Immature natural killer cell (primary cell): ENCODE results near the gene TRMT1. TPM values are rescaled to one million over a fixed set of nuclear protein-coding genes. Genes with fewer than 3 reads are reported as not detected.
A peak's percentile ranks its signal among the peaks of the same experiment; 100 is the strongest.

Experiments
- DNase-seq, 3 donors: peaks; one replicate each; pipeline ENCODE4 v3.0.0; 2022; ENCODE audit warnings: mixed read lengths in 1 of 3
- H3K27ac Mint-ChIP-seq, 6 donors: one replicate each; pipeline ENCODE4 v1.8.0; 2020; ENCODE audit warnings: mixed read lengths in 6 of 6, mild to moderate bottlenecking in 5 of 6, inconsistent platforms in 4 of 6, moderate library complexity in 3 of 6
- H3K27me3 Mint-ChIP-seq, 3 donors: one replicate each; pipeline ENCODE4 v1.8.0; 2020 to 2021; ENCODE audit warnings: low read depth in 3 of 3, mild to moderate bottlenecking in 3 of 3, mixed read lengths in 3 of 3, moderate library complexity in 3 of 3, inconsistent platforms in 1 of 3
- H3K36me3 Mint-ChIP-seq, 3 donors: one replicate each; pipeline ENCODE4 v1.8.0; 2020; ENCODE audit warnings: mixed read lengths in 3 of 3, inconsistent platforms in 2 of 3, mild to moderate bottlenecking in 2 of 3
- H3K4me1 Mint-ChIP-seq, 2 donors: one replicate each; pipeline ENCODE4 v1.8.0; 2020; ENCODE audit warnings: inconsistent platforms in 2 of 2, mild to moderate bottlenecking in 2 of 2, mixed read lengths in 2 of 2, moderate library complexity in 1 of 2
- H3K4me3 Mint-ChIP-seq, 5 donors: one replicate each; pipeline ENCODE4 v1.8.0; 2020; ENCODE audit warnings: mild to moderate bottlenecking in 5 of 5, mixed read lengths in 5 of 5, inconsistent platforms in 3 of 5, moderate library complexity in 3 of 5
- H3K9me3 Mint-ChIP-seq, 6 donors: one replicate each; pipeline ENCODE4 v1.8.0; 2020; ENCODE audit warnings: mild to moderate bottlenecking in 6 of 6, mixed read lengths in 6 of 6, inconsistent platforms in 4 of 6, moderate library complexity in 3 of 6
- polyA plus RNA-seq, 3 donors: library from polyadenylated mRNA; unstranded; fragments of 300-500 nt; fragmentation: Illumina TruSeq; gene quantifications; one replicate each; pipeline ENCODE4 v1.2.3, GENCODE V29; 2021

The TRMT1 gene
- polyA plus RNA-seq, 3 donors from 2014 or later: 13.2 to 16.5 (median 16.3) TPM

GRCh38 chr19:13069415-13070359 is 46.9 kb downstream of the TRMT1 start:
- H3K4me3 Mint-ChIP-seq: no peak overlapping the region
- peaks cover 7 to 9% (median 9%) of the 10 kb centered on the region in 3 donors for H3K27me3 Mint-ChIP-seq
- no peak for DNase-seq
- H3K4me1 Mint-ChIP-seq: no peaks in the 10 kb centered on the region
- H3K9me3 Mint-ChIP-seq: no peaks in the 10 kb centered on the region
- H3K36me3 Mint-ChIP-seq: no peaks in the 10 kb centered on the region
- no peak overlapping the region for H3K27ac Mint-ChIP-seq

DNA sequence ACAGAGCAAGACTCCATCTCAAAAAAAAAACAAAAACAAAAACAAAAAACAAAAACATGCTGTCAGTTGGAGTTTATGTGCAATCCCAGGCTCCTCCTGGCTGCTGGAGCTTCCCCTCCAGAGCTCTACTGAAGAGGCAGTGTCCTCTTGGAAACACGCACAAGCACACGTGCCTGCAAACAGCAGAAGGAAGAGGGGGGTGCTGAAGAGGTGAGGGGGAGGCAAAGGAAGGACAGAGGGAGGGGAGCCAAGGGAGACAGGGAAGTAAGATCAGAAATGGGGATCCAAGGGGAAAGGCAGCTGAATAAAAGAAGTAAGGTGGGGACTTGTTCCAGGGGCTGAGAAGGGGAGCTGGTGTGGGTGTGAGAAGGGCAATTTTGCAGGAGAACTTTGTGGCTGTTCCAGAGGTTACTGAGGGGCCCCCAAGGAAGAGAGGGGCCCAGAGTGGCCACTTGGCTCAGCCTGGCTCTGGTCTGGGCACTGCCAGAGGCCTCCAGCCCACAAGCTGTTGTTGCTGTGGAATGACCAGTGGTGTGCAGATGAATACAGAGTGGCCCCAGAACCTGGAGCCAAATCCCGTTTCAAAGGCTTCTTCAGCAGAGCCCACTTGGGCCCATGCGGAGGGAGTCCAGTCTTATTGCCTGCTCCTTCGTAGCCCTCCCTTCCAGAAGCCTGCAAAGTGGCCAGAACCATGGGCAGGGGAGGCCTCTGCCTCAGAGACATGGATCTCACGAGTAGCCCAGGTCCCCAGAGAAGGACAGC is 48.3 kb downstream of the TRMT1 start:
- H3K4me3 Mint-ChIP-seq: no peak overlapping the region

DNA sequence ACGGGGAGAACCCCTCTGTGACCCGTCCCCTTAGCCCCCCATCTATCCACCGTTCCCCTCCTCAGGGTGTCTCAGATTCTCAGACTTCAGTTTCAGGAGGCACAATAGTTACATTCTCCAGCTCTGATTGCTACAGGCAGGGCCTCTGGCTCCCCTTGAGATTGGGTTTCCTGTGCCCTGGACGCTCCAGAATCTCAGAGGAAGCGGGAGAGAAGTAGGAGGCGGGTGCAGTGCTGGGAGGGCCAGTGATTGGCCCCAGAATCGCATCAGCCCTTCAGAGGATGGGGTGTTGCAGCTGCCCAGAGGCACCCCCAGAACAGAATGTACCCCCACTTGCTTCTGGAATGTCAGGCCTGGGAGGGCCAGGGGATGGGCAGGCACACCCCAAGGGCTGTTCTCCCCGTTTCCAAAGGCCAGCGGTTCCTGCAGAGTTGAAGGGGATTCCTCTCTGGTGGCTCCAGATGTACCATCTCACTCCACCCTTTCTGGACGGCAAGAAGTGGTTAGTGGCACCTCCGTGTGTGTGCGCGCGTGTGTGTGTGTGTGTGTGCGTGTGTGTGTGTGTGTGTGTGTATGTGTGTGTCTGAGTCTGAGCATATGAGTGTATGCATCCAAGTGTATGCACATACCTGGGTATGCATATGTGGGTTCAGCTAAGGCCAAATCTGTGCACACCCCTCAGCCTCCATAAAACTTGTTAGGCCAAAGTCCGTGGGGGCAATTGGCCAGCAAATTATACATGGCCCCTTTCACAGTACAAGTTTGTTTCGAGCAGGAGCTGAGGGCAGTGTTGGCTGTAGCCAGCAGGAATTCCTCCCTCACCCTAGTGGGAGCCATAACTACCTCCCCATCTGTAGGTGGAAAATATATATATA is 49.4 kb downstream of the TRMT1 start:
- no peaks in the 10 kb centered on the region for H3K4me1 Mint-ChIP-seq
- DNase-seq: no peak
- peaks cover 5 to 12% (median 8%) of the 10 kb centered on the region in 3 donors for H3K27me3 Mint-ChIP-seq
- H3K27ac Mint-ChIP-seq: no peak overlapping the region
- no peaks in the 10 kb centered on the region for H3K36me3 Mint-ChIP-seq
- no peaks in the 10 kb centered on the region for H3K9me3 Mint-ChIP-seq
- no peak overlapping the region for H3K4me3 Mint-ChIP-seq

More for the DNA sequence above, 48.3 kb downstream of the TRMT1 start:
- Mint-ChIP-seq H3K27me3 (peaks cover 6 to 10% (median 7%) of the 10 kb centered on the region in 3 donors), H3K4me1 (no peaks in the 10 kb centered on the region), H3K27ac (no peak overlapping the region), H3K36me3 (no peaks in the 10 kb centered on the region), H3K9me3 (no peaks in the 10 kb centered on the region)
- DNase-seq: no peak

GRCh38 chr19:13066226-13066625 is 50.3 kb downstream of the TRMT1 start:
- no peaks in the 10 kb centered on the region for H3K36me3 Mint-ChIP-seq
- no peaks in the 10 kb centered on the region for H3K9me3 Mint-ChIP-seq
- no peak overlapping the region for H3K27ac Mint-ChIP-seq
- H3K27me3 Mint-ChIP-seq: peaks cover 5 to 12% (median 8%) of the 10 kb centered on the region in 3 donors
- no peak overlapping the region for H3K4me3 Mint-ChIP-seq
- DNase-seq: no peak
- H3K4me1 Mint-ChIP-seq: peaks cover 3 to 5% of the 10 kb centered on the region in 2 donors

- DNase-seq: no peak
- Mint-ChIP-seq H3K4me3 (no peak overlapping the region), H3K27me3 (peaks cover 7 to 10% (median 9%) of the 10 kb centered on the region in 3 donors), H3K4me1 (peaks cover 9 to 13% of the 10 kb centered on the region in 2 donors), H3K27ac (no peak overlapping the region), H3K9me3 (no peaks in the 10 kb centered on the region), H3K36me3 (no peaks in the 10 kb centered on the region)
These were observed 52.4 kb downstream of the TRMT1 start for GRCh38 chr19:13064092-13064489.

DNA sequence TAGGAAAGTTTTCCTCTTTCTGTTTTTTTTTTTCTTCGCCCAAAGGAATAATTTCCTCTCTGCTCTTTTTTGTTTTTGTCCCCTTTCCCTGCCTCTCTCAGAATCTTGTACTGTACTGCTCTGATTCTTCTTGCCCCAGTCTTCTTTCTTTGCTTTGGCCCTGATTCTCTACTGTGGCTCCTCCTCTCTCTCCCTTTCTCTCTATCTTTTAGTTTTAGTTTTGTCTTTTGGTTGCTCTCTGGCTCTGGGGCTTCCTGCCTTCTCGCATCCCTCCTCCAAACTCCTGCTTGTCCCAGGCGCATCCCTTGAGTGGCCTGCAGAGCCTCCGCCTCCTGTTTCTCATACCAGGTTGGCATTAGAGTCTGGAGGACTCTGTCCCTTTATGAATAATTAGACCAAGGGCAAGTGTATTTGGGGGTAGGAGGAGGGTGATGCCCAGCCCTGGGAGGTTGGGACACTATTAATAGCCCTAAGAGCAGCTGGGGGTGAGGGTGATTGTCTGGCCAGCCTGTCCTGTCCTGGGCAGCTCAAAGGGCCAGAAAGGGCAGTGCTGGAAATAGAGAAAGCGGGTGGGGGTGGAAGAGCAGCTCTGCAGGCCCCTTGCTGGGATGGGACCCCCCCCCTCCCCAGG is 53.0 kb downstream of the TRMT1 start:
- DNase-seq: no peak
- no peak overlapping the region for H3K4me3 Mint-ChIP-seq
- H3K36me3 Mint-ChIP-seq: no peaks in the 10 kb centered on the region
- H3K9me3 Mint-ChIP-seq: no peaks in the 10 kb centered on the region
- H3K4me1 Mint-ChIP-seq: peaks cover 9 to 13% of the 10 kb centered on the region in 2 donors
- peak overlapping the region in 1 of 6 donors; percentile 68 for H3K27ac Mint-ChIP-seq
- H3K27me3 Mint-ChIP-seq: peaks cover 7 to 10% (median 10%) of the 10 kb centered on the region in 3 donors

DNA sequence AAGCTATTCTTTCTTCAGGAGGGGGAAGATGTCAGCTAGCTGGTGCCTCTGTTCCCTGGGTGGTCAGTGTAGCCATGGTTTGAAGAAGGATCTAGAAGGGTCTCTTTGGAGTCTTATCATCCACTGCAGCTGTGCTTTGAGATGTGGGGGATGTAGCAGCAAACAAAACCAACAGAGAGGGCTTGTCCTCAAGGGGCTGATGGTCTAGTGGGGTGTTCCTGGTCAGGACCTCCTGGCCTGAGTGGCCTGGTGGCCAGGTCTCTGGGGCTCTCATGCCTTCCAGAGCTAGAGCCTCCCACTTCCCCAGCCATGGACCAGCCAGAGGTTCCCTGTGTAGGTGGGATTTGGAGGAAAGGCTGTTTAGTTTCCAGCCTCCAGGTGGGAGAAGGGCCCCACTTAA is 54.2 kb downstream of the TRMT1 start:
- Mint-ChIP-seq H3K4me1 (peaks cover 9 to 13% of the 10 kb centered on the region in 2 donors), H3K36me3 (no peaks in the 10 kb centered on the region), H3K9me3 (no peaks in the 10 kb centered on the region), H3K27ac (peak overlapping the region in 1 of 6 donors; percentile 45), H3K27me3 (peaks cover 9 to 10% (median 10%) of the 10 kb centered on the region in 3 donors), H3K4me3 (no peak overlapping the region)
- DNase-seq: no peak

DNA sequence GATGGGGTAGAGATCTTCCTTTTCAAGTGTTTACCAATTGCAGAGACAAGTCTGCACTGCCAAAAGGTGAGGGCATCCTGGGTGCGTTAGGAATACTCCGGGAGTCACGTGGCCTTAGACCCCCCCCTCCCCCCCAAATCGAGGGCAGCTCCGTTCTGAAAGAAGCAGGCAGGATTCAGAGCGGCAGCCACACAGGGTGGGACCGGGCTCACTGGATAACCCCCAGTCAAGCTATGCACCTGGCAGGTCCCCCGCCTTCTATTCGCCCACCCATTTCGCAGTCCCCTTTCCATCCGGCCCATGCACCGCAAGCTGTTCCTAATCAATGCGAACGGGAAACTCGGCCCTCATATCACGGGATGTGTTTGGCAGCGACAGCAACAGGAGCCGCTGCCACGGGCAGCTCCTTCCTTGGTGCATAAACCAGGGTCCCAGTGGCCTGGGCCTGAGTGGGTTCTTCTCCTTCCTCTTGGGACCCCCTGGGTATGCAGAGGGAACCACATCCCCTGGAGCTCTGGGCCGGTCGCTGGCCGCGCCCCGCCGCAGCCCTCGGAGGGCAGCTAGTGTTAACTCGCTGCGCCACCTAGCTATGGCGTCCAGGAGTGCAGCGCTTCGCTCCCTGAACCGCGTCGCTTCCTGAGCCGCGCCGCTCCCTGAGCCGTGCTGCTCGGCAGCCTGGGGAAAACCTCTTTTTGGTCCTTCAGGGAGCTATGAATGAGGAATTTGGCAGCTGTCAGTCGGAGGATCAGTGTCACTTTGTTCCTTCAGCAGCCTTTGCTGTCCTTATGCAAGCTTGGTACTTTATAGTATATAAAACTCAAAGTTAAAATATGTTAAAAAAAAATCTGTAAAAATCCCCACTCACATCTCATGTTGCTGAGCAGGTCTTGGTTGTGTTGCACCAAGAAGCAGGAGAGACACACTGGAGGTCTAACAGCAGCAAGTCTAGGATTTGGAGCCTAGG is 55.3 kb downstream of the TRMT1 start:
- no peaks in the 10 kb centered on the region for H3K9me3 Mint-ChIP-seq
- peak overlapping the region in 5 of 6 donors; percentile 64 to 79 (median 72) for H3K27ac Mint-ChIP-seq
- H3K36me3 Mint-ChIP-seq: no peaks in the 10 kb centered on the region
- peak; percentile 77 to 79 (median 79) for DNase-seq
- peak overlapping the region; percentile 70 to 80 (median 73) for H3K4me3 Mint-ChIP-seq
- H3K27me3 Mint-ChIP-seq: peaks cover 8 to 10% (median 9%) of the 10 kb centered on the region in 3 donors
- H3K4me1 Mint-ChIP-seq: peaks cover 9 to 13% of the 10 kb centered on the region in 2 donors

GRCh38 chr19:13060233-13060963 is 56.1 kb downstream of the TRMT1 start:
- H3K4me3 Mint-ChIP-seq: peak overlapping the region in 3 of 5 donors; percentile 70 to 80 (median 71)

GRCh38 chr19:13058951-13059660 is 57.4 kb downstream of the TRMT1 start:
- H3K9me3 Mint-ChIP-seq: no peaks in the 10 kb centered on the region
- peaks cover 9 to 13% of the 10 kb centered on the region in 2 donors for H3K4me1 Mint-ChIP-seq
- H3K27ac Mint-ChIP-seq: peak overlapping the region in 3 of 6 donors; percentile 40 to 76 (median 43)
- peak overlapping the region in 2 of 5 donors; percentile 21 to 60 for H3K4me3 Mint-ChIP-seq
- H3K36me3 Mint-ChIP-seq: no peaks in the 10 kb centered on the region
- peaks cover 8 to 10% (median 9%) of the 10 kb centered on the region in 3 donors for H3K27me3 Mint-ChIP-seq
- DNase-seq: no peak

More at GRCh38 chr19:13060233-13060963, 56.1 kb downstream of the TRMT1 start:
- H3K4me1 Mint-ChIP-seq: peaks cover 9 to 13% of the 10 kb centered on the region in 2 donors
- peak; percentile 6 to 16 (median 14) for DNase-seq
- no peaks in the 10 kb centered on the region for H3K36me3 Mint-ChIP-seq
- no peaks in the 10 kb centered on the region for H3K9me3 Mint-ChIP-seq
- H3K27me3 Mint-ChIP-seq: peaks cover 8 to 10% (median 9%) of the 10 kb centered on the region in 3 donors
- H3K27ac Mint-ChIP-seq: peak overlapping the region in 3 of 6 donors; percentile 62 to 79 (median 67)

- DNase-seq: no peak
- no peak overlapping the region for H3K27ac Mint-ChIP-seq
- peaks cover 2 to 9% (median 5%) of the 10 kb centered on the region in 3 donors for H3K27me3 Mint-ChIP-seq
- H3K4me1 Mint-ChIP-seq: peaks cover 9 to 13% of the 10 kb centered on the region in 2 donors
- no peaks in the 10 kb centered on the region for H3K36me3 Mint-ChIP-seq
- no peaks in the 10 kb centered on the region for H3K9me3 Mint-ChIP-seq
- no peak overlapping the region for H3K4me3 Mint-ChIP-seq
These were observed 58.8 kb downstream of the TRMT1 start for GRCh38 chr19:13057744-13058143.
